DND-41 (cell line): ENCODE data around the gene USF2.

ENCODE experiments used
- ATAC-seq: fragments of 200-7000 bp; cut with Tn5 transposase; 3 replicates; pipeline ENCODE4 v1.9.1; 2021; ENCODE audit warnings: low read depth; ENCODE audit not compliant: insufficient read depth
- DNase-seq: peaks from one replicate; pipeline ENCODE4 v3.0.0-alpha.2; 2020
- H2AFZ ChIP-seq: 2 replicates; pipeline ENCODE4 v1.6.0; 2012; ENCODE audit warnings: low read depth, low read length
- H3K27ac ChIP-seq: 2 replicates; pipeline ENCODE4 v1.5.1; 2012; ENCODE audit warnings: low read length, inconsistent platforms
- H3K27me3 ChIP-seq: fragments of 200-600 bp; sonication (generic); 2 replicates; pipeline ENCODE4 v1.6.0; 2012; ENCODE audit warnings: low read length, mild to moderate bottlenecking, inconsistent platforms; ENCODE audit not compliant: insufficient read depth, poor library complexity
- H3K36me3 ChIP-seq: 2 replicates; pipeline ENCODE4 v1.5.1; 2012; ENCODE audit warnings: low read length, inconsistent platforms; ENCODE audit not compliant: insufficient read depth
- H3K4me1 ChIP-seq: 2 replicates; pipeline ENCODE4 v1.5.1; 2012; ENCODE audit warnings: mild to moderate bottlenecking, low read length; ENCODE audit not compliant: insufficient read depth
- H3K4me2 ChIP-seq: 2 replicates; pipeline ENCODE4 v1.6.0; 2012; ENCODE audit warnings: mild to moderate bottlenecking, moderate library complexity, low read length, inconsistent platforms; ENCODE audit not compliant: insufficient read depth
- H3K4me3 ChIP-seq, 2 experiments: fragments of 200-600 bp in 1 of 2; shearing (Covaris generic) in 1 of 2; 2 replicates each; pipeline ENCODE4 v1.5.1; 2012 to 2016; ENCODE audit warnings: inconsistent platforms in 2 of 2, low read length in 2 of 2, mild to moderate bottlenecking in 2 of 2, low read depth in 1 of 2, moderate library complexity in 1 of 2
- H3K79me2 ChIP-seq: 2 replicates; pipeline ENCODE4 v1.6.0; 2012; ENCODE audit warnings: low read length, inconsistent platforms; ENCODE audit not compliant: insufficient read depth
- H3K9ac ChIP-seq: 2 replicates; pipeline ENCODE4 v1.6.0; 2012; ENCODE audit warnings: low read depth, mild to moderate bottlenecking, inconsistent platforms, low read length, moderate library complexity
- H3K9me3 ChIP-seq: 2 replicates; pipeline ENCODE4 v1.5.1; 2012; ENCODE audit warnings: low read length, moderate library complexity, mild to moderate bottlenecking, inconsistent platforms; ENCODE audit not compliant: insufficient read depth, severe bottlenecking
- H4K20me1 ChIP-seq: 2 replicates; pipeline ENCODE4 v1.6.0; 2012; ENCODE audit warnings: low read length; ENCODE audit not compliant: insufficient read depth
- CTCF ChIP-seq: IDR thresholded peaks from 2 replicates; pipeline ENCODE4 v1.5.1; 2012; ENCODE audit warnings: borderline replicate concordance, low read length, moderate library complexity, mild to moderate bottlenecking; ENCODE audit not compliant: poor library complexity, severe bottlenecking; ENCODE audit errors: extremely low read depth
- EZH2 ChIP-seq: IDR thresholded peaks from 3 replicates; pipeline ENCODE4 v1.6.1; 2012; ENCODE audit warnings: borderline replicate concordance, low read depth, mild to moderate bottlenecking, moderate library complexity, low read length, inconsistent platforms; ENCODE audit not compliant: severe bottlenecking

Gene USF2

GRCh38 chr19:35256566-35256965 is 12.2 kb upstream of the USF2 start:
- Histone ChIP-seq H3K4me1 (no peaks in the 10 kb centered on the region), H4K20me1 (peaks cover 4% of the 10 kb centered on the region), H3K27ac (no peak overlapping the region), H3K36me3 (no peaks in the 10 kb centered on the region), H2AFZ (no peak overlapping the region), H3K9me3 (no peaks in the 10 kb centered on the region), H3K4me3 (no peak overlapping the region), H3K9ac (no peak overlapping the region), H3K4me2 (no peak overlapping the region), H3K27me3 (no peaks in the 10 kb centered on the region), H3K79me2 (no peaks in the 10 kb centered on the region)
- no peak for ATAC-seq
- TF ChIP-seq CTCF (no peak), EZH2 (no peak)
- DNase-seq: no peak

GRCh38 chr19:35257113-35257461 is 11.7 kb upstream of the USF2 start:
- Histone ChIP-seq H3K9ac (no peak overlapping the region), H3K27ac (no peak overlapping the region), H3K79me2 (no peaks in the 10 kb centered on the region), H3K9me3 (no peaks in the 10 kb centered on the region), H3K36me3 (no peaks in the 10 kb centered on the region), H4K20me1 (peaks cover 4% of the 10 kb centered on the region), H3K4me1 (no peaks in the 10 kb centered on the region), H3K4me2 (no peak overlapping the region), H3K4me3 (no peak overlapping the region), H2AFZ (no peak overlapping the region), H3K27me3 (no peaks in the 10 kb centered on the region)
- DNase-seq (no peak), ATAC-seq (no peak)
- TF ChIP-seq EZH2 (no peak), CTCF (no peak)

- Histone ChIP-seq H3K27ac (no peak overlapping the region), H4K20me1 (peaks cover 11% of the 10 kb centered on the region), H3K4me3 (no peak overlapping the region), H3K36me3 (no peaks in the 10 kb centered on the region; the same call in 1 of the 2 replicates), H3K4me1 (no peaks in the 10 kb centered on the region), H3K79me2 (no peaks in the 10 kb centered on the region), H3K9ac (no peak overlapping the region), H2AFZ (no peak overlapping the region), H3K27me3 (no peaks in the 10 kb centered on the region), H3K9me3 (no peaks in the 10 kb centered on the region), H3K4me2 (no peak overlapping the region)
- ATAC-seq (no peak), DNase-seq (no peak)
- TF ChIP-seq CTCF: no peak
- no peak for TF ChIP-seq EZH2
These were observed 8.0 kb upstream of the USF2 start for GRCh38 chr19:35260694-35261304.
